ENCODE data around the gene TAS1R1.

Gene TAS1R1

GRCh38 chr1:6602669-6603237, 47.6 kb downstream of the TAS1R1 start, which contains the start of gene KLHL21:
KLHL21 (minus strand) TSS chr1:6602869; CDS start chr1:6602817, 52 bp downstream.
- no peak for TF ChIP-seq CTCF (IDR thresholded peaks at IDR 0.05; ENCODE audit: low read depth, low read length)
- H3K4me3 ChIP-seq (replicated peaks in 1 of 2; ENCODE audit: low read depth in 2 of 2, low read length in 2 of 2), result peak within 1 kb of the TSS; percentile 98 to 99
- DNase-seq (ENCODE audit: low read depth in 2 of 2), result peak; percentile 88 to 93

GRCh38 chr1:6603238-6603914, 48.3 kb downstream of the TAS1R1 start:
- H3K4me3 ChIP-seq (replicated peaks in 1 of 2; ENCODE audit: low read depth in 2 of 2, low read length in 2 of 2), result peak overlapping the region; percentile 50 to 52
- no peak for TF ChIP-seq CTCF (IDR thresholded peaks at IDR 0.05; ENCODE audit: low read depth, low read length)
- DNase-seq (ENCODE audit: low read depth in 2 of 2), result peak; percentile 83 to 86

- no peak for TF ChIP-seq CTCF (IDR thresholded peaks at IDR 0.05; ENCODE audit: low read depth, low read length)
- peak; percentile 92 to 93 for DNase-seq (ENCODE audit: low read depth in 2 of 2)
- peak overlapping the region in 1 of 2 donors; percentile 50 for H3K4me3 ChIP-seq (replicated peaks in 1 of 2; ENCODE audit: low read depth in 2 of 2, low read length in 2 of 2)
These were observed 48.9 kb downstream of the TAS1R1 start for GRCh38 chr1:6603915-6604558.

- no peak for TF ChIP-seq CTCF (IDR thresholded peaks at IDR 0.05; ENCODE audit: low read depth, low read length)
- DNase-seq (ENCODE audit: low read depth in 2 of 2), result peak; percentile 39 to 50
- peak overlapping the region; percentile 74 to 77 for H3K4me3 ChIP-seq (replicated peaks in 1 of 2; ENCODE audit: low read depth in 2 of 2, low read length in 2 of 2)
These were observed 57.7 kb downstream of the TAS1R1 start for GRCh38 chr1:6612641-6613360.

- no peak for TF ChIP-seq CTCF (IDR thresholded peaks at IDR 0.05; ENCODE audit: low read depth, low read length)
- DNase-seq (ENCODE audit: low read depth in 2 of 2), result peak; percentile 99 to 100
- H3K4me3 ChIP-seq (replicated peaks in 1 of 2; ENCODE audit: low read depth in 2 of 2, low read length in 2 of 2), result peak within 1 kb of the TSS; percentile 77 to 86
These were observed 58.4 kb downstream of the TAS1R1 start, which contains the start of gene PHF13 for GRCh38 chr1:6613361-6614018. PHF13 (plus strand) TSS chr1:6613731; CDS start chr1:6614067, 336 bp downstream.

Data from cardiac fibroblast (primary cell).